ENCODE measurements around the gene PFN1. TPM values are rescaled to one million over a fixed set of nuclear protein-coding genes. Genes with fewer than 3 reads are reported as not detected.
"Not testable (repeated sequence)": the region's sequence is repeated elsewhere in the genome, so short reads cannot be mapped to it uniquely, and the experiment has no call there.

PFN1 gene
- total RNA-seq, 1 donor from 2014 or later = 549 TPM

DNA sequence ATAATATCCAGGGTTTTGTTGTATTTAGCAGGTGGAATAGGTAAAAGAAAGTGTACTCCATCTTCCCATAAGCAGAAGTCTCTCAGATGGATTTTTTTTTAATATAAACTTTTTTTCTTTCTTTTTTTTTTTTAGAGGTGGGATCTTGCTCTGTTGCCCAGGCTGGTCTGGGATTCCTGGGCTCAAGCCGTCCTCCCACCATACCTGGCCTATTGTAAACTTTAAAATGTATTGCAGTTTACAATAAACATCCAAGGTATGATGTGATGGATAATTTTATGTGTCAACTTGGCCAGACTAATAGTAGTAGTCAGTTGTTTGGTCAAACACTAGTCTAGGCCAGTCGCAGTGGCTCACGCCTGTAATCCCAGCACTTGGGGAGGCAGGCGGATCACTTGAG is 27.0 kb downstream of the PFN1 start:
- DNase-seq (ENCODE audit: low read depth) = no peak

DNA sequence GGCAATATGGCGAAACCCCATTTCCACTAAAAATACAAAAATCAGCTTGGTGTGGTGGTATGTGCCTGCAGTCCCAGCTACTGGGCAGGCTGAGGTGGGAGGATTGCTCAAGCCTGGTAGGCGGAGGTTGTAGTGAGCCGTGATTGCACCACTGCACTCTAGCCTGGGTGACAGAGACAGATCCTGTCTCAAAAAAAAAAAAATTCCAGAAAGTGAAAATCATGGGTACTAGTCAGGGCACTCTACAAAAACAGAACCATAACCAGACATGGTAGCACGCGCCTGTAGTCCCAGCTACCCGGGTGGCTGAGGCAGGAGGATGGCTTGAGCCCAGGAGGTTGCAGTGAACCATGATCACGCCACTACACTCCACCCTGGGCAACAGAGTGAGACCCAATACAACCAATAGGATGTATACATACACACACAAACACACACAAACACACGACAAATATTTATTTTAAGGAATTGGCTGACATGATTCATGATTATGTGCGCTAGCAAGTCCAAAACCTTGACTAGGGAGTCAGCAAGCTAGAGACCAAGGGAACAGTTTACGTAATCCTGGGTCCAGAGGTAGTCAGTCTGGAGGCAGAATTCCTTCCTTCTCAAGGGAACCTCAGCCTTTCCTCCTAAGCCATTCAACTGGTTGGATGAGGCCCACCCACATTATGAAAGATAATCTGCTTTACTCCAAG is 27.8 kb downstream of the PFN1 start:
- DNase-seq (ENCODE audit: low read depth) = peak; percentile 53

DNA sequence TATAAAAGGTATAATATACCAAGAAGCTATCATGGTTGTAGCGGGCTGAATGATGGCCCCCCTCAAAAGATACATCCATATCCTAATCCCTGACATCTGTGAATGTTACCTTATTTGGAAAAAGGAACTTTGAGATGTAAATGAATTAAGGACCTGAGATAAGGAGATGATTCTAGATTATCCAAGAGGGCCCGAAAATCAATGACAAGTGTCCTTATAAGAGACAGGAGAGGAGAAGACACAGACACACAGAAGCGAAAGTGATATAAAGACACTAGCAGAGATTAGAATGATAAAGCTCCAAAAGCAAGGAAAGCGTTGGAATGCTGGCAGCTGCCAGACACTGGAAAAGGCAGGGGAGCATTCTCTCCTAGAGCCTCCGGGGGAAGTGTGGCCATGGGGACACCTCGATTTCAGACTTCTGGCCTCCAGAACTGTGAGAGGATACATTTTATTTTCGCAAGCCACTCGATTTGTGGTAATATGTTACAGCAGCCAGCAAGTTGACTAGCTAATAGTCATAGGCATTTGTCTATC is 28.8 kb downstream of the PFN1 start:
- DNase-seq (ENCODE audit: low read depth) = no peak

DNA sequence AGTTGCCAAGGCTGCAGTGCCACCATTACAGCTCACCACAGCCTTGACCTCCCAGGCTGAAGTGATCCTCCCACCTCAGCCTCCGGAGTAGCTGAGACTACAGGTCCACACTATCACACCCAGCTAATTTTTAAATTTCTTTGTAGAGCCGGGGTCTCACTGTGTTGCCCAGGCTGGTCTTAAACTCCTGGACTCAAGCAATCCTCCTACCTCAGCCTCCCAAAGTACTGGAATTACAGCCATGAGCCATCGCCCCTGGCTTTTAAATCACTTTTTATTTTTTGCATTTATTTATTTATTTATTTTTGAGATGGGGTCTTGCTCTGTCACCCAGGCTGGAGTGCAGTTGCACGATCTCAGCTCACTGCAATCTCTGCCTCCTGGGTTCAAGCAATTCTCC is 33.8 kb downstream of the PFN1 start:
- DNase-seq (ENCODE audit: low read depth) = not testable (repeated sequence)

DNA sequence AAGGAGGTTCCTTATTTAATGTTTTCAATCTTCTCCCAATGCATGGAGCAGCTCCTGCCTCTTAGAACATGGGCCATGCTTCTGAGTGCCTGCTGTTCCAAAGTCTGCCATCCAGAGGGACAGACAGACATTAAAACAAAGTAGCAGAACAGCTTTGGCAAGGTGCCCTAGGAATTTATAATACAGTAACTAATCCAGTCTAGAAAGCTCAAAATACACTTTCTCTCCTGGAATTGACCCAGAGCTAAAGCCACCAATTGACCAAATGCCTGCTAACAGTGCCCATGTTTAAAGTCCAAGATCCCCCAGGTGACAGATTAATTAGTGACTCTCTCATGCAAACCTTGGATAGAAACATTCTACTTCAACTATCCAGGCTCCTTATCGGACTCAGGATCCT is 34.3 kb downstream of the PFN1 start:
- peak; percentile 48 for DNase-seq (ENCODE audit: low read depth)

DNA sequence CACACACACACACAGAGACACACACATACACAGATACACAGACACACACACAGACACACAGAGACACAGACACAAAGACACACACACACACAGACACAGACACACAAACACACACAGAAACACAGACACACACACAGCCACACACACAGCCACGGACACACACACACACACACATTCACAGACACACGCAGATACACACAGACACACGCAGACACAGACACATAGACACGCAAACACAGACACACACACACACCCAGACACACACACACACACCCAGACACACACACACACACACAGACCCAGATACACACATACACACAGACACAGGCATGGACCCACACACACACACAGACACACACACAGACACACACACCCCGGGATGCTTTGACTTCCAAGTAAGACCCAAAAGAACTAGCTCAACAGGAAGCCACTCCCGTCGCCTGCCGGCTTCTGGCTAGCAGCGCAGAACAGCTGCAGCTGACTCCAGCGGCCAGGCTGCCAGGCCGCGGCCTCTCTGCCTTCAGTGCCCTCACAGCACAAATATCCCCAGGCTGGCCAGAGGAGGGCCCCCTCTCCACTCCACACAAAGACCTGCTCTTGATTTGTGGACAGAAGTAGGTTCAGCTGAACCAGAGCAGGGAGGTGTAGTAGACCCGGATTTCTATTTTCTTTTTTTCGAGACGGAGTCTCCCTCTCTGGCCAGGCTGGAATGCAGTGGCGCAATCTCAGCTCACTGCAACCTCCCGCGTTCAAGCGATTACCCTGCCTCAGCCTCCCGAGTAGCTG is 39.4 kb downstream of the PFN1 start:
- DNase-seq (ENCODE audit: low read depth) = peak; percentile 89

DNA sequence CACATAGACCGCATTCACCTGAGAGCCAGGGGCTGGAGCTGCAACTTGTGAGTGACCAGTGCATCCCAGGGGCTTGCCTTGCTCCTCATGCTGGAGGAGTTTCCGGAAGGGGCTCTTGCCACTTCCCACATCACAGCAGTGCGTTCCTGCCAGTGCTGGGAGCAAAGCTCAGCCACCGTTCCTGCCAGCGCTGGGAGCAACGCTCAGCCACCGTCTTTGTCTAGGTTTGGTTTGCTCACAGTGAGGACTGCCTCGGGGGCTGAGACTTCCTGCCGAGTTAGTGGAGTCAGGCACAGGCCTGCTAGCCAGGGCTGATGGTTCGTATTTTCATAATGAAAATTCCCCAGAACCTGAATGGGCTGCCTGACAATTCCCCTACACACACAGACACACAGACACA is 40.0 kb downstream of the PFN1 start:
- no peak for DNase-seq (ENCODE audit: low read depth)

DNA sequence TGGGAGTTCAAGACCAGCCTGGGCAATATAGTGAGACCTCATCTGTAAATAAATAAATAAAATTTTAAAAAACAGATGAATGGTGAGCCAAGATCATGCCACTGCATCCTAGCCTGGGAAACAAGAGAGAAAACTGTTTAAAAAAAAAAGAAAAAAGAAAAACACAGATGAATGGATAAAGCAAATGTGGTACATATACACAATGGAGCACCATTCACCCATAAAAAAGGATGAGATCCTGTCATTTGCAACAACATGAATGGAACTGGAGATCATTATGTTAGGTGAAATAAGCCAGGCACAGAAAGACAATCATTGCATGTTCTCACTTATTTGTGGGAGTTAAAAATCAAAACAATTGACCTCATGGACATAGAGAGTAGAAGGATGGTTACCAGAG is 41.7 kb downstream of the PFN1 start:
- not testable (repeated sequence) for DNase-seq (ENCODE audit: low read depth)

DNA sequence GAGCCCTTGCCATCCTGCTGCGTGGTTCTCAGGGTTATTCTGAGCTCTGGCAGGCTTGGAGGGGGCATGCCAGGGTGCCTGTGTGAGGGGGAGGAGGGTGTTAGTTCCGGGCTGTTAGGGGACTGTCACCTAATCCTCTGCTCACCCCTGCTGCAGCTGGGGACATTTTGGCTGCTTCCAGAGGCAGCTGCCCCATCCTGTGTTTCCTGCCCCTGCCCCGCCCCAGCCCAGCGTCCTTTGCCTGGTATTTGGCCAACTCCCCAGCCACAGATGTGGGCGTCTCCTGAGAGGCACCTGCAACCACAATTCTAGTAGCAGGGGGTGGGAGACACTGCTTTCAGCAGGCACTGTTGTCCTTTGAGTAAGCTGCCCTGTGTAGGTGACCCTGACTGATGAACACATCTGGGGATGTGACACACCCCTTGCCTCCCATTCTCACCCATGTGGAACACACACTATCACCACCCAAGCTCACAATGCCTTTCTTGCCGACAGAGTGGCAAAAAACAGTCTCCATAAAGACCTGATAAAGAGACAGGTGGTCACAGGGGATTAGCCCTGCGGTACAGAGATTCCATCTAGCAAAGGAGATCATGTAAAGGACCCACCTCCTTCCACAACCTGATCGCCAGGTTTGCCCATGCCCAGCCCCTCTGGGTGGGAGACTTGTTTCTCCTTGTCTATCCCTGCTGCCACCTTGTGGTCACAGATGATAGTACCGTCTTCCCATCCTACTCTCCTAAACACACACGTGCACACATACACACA is 45.1 kb downstream of the PFN1 start, which contains the start of gene CHRNE:
Gene CHRNE (minus strand): TSS at position 48 of the 768 bp plus-strand sequence. CDS start 35 bp downstream, at position 13.
- DNase-seq (ENCODE audit: low read depth) = peak; percentile 81

DNA sequence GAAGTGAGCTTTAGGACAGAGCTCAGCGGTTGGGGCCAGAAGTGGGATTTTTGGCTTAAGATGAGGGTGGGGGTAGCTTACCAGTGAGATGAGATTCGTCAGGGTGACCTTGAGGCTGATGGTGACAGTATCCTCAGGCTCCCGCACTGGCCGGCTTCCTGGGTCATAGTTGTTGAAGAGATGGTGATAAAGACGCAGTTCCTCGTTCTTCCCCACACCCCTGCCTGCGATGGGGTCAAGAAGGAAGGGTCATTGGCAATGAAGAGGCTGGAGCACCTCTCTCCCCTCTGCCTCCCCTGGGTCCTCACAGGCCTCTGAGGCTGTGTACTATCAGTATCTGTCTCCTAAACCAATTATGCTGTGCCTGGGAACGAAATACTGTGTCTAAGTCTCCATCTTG is 45.8 kb downstream of the PFN1 start:
- no peak for DNase-seq (ENCODE audit: low read depth)

DNA sequence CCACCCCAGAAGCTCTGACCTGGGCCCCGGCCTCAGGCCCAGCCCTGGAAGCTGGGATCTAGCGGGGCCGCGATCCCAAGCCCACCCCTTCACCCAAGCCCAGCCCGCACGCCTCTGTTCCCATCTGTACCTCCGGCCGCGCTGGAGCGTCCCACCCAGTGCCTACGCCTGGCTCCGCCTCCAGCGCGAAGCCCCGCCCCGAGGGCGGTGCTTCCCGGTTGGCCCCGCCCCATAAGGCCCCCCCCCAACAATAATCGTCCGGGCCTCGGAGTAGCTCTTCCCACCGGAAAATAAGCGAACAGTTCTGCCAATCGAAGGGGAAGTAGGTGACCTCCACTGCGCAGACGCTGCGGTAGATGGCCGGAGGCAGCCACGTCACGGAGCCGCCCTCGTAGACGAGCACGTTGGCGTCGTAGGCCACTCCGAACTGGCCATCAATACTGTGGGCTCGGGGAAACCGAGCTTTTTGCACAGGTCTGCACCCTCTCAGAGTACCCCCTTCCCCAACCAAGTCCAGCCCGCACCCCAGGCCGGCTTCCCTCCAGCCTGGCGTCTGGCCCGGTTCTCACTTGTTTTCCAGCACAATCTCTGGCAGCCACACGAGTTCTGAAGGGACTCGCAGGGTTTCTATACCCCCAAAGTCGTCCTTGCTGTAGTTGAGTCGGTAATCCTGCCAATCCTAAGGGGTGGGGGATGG is 46.5 kb downstream of the PFN1 start:
- no peak for DNase-seq (ENCODE audit: low read depth)

DNA sequence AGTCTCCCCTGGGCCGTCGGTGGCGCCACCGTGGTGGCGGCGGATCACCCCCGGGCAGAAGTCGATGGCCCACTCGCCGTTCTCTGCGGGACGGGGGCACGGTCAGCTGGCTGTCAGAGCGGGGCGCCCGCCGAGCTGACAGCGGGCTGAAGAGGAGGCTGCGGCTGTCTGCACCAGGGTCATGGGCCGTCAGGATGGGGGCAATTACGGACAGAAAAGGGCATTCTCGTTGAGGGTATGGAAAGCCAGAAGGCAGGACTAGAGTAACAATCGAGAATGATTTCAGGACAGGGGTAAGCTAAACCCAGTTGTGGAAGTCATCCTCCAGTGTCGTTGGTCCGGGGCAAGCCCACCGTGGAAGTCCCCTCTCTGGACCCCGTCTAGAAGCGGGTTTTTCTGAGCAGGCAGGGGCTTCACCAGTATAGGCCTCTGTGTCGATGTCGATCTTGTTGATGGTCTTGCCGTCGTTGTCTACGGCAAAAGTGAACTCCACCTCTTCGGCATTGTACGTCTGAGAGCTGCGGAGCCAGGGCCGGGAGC is 47.2 kb downstream of the PFN1 start:
- no peak for DNase-seq (ENCODE audit: low read depth)

DNA sequence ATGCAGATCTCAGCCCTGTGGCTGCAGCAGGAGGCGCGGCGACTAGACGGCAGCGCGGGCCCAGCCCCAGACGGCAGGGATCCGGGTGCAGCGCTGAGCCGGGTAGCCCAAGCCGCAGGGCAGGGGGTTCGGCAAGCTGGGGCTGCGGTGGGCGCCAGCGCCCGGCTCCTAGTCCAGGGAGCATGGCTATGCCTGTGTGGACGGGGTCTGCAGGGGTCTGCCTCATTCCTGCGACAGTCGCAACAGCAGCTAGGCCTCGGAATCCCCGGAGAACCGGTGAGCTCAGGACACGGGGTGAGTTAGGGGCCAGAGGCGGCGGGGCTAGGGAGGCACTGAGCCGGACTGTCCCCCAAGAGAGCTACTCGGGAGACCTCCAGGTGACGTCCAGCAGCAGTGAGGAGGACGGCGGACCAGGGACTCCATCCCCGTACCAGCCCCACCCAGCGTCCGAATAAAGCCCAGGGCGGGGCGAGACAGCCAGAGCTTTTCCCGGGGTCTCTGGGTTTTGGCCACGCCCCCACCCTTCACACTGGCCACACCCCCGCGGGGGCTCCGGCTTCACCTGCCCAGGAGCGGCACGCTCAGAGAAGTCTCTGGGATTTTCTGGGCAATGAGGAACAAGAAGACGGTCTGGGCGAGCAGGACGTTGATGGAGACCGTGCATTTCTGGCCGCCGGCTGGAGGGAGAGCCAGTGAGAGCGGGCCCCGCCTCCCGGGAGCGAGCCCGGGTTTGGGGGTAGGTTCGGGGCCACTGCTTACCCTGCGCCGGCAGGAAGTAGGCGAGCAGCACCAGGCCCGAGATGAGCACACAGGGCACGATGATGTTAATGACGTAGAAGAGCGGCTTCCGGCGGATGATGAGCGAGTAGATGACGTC is 47.9 kb downstream of the PFN1 start:
- DNase-seq (ENCODE audit: low read depth) = no peak

DNA sequence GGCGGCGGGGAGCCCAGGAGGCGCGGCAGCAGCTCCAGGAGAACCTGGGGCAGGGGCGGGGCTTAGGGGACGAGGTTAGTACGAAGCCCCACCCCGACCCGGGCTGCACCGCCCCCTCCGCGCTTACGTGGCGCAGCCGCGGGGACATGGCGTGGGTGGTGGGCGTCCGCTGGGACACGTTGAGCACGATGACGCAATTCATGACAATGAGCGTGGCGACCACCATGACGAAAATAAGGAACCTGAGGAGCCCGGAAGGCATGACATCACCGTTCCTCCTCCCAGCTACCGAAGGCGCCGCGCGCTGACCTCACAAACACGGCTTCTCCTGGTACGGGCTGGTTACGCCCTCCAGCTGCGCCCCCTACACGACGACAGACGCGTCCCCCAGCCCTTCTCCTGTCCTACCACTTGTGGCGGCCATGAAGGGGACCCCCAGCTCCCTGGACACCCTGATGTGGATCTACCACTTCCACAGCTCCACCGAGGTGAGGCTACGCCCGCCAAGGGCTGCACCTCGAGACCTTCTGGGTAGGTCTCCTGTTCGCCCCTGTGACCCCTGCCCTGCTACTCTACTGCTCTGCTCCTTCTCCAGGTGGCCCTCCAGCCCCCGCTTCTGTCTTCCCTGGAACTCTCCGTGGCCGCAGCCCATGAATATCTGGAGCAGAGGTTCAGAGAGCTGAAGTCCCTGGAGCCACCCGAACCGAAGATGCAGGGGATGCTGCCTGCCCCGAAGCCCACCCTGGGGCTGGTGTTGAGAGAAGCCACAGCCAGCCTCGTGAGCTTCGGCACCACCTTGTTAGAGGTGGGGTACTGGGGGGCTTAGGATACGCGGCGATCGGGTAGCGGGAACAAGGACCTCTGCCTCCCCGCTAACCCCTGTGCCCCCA is 48.7 kb downstream of the PFN1 start, which contains the start of gene C17orf107:
Gene C17orf107 (plus strand): TSS at position 196 of the 890 bp plus-strand sequence. CDS start 227 bp downstream, at position 423.
- DNase-seq (ENCODE audit: low read depth) = peak; percentile 53

DNA sequence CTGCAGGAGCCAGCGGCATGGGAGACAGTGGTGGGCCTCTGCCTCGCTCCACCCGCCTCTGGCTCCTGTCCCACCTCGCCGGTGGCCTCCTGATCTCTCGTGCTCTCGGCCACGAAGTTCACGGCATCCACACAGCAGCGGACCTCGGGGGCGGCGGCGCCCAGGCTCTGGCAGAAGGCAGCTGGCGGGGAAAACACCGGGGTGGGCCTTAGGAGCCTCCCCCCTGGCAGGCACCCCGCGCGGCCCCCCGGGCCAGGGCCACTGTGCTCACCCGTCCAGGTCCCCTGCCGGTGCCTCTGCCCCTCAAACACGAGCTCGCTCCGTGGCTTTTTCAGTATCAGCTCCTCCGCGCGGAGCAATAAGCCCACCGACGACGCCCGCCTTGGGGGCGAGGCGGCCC is 49.4 kb downstream of the PFN1 start:
- no peak for DNase-seq (ENCODE audit: low read depth)

DNA sequence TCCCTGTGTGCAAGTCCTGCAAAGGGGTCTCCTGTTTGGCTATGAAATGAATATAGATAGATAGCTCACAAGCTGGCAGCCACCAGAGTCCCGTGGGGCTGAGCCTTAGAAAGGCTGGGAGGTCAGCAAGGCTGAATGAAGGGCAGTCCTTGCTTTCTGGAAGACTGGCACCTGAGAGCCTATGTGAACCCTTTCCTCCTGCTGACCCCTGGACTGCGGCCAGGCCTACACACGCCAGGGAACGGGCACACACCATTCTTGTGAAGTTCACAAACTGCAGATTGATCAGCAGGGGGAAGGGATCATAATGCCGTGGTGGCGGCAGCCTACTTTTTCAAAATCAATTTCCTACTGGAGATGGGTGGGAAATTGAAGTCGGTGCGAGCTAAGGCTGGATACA is 50.0 kb downstream of the PFN1 start:
- DNase-seq (ENCODE audit: low read depth) = no peak

DNA sequence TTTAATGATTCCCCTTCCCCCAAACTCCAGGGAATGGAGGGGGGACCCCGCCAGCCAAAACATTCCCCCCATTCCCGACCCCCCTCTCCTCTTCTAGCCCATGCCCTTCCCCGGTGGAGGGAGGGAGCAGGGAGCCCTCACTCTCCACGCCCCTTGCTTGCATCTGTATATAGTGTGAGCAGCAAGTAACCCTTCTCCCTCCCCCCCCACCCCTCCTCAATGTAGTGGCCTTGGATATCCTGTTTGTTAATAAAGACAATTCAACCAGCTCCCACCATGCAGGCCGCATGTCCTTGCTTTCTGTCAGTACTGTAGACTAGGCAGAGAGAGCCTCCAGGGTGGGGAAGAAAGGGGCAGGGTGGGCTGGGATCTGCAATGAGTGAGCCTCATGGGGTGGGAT is 50.5 kb downstream of the PFN1 start:
- no peak for DNase-seq (ENCODE audit: low read depth)

DNA sequence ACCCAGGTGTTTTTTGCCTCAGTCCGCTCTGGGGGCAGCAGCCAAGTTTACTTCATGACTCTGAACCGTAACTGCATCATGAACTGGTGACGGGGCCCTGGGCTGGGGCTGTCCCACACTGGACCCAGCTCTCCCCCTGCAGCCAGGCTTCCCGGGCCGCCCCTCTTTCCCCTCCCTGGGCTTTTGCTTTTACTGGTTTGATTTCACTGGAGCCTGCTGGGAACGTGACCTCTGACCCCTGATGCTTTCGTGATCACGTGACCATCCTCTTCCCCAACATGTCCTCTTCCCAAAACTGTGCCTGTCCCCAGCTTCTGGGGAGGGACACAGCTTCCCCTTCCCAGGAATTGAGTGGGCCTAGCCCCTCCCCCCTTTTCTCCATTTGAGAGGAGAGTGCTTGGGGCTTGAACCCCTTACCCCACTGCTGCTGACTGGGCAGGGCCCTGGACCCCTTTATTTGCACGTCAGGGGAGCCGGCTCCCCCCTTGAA is 51.1 kb downstream of the PFN1 start:
- DNase-seq (ENCODE audit: low read depth) = no peak

Measured in renal cortical epithelial cell (primary cell).